ENCODE results near the gene FAM181A.

GRCh38 chr14:93967637-93968250 is 40.6 kb downstream of the FAM181A start:
- TF ChIP-seq CTCF (conservative IDR thresholded peaks at IDR 0.05; ENCODE audit: low read depth, low read length) (no peak), EZH2 (IDR thresholded peaks at IDR 0.05; ENCODE audit: low read length, unreplicated experiment) (no peak), EZH2phosphoT487 (IDR thresholded peaks at IDR 0.05; ENCODE audit: borderline replicate concordance, low read length) (no peak)
